ENCODE results near the gene CDH23.

DNA sequence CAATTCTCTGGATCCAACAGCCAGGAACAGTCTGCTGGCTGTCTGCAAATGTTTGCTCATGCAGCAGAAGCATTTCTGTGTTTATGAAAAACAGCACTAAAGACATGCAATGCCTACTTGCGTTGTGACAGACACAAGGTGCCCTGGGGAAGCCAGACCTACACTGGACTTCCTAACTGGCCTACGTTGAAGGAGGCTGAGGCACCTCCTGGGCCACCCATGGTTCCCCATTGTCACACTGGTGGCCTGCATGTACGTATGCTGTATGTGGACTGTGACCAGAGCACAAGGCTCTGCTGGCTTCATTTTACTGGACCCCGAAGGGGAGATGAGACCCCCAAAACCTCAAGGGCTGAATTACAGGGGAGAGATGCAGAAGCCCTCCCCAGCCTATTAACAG, 426.6 kb downstream of the CDH23 start:
- TF ChIP-seq POLR2A (IDR thresholded peaks at IDR 0.05): no peak
- TF ChIP-seq, protein P1, sequence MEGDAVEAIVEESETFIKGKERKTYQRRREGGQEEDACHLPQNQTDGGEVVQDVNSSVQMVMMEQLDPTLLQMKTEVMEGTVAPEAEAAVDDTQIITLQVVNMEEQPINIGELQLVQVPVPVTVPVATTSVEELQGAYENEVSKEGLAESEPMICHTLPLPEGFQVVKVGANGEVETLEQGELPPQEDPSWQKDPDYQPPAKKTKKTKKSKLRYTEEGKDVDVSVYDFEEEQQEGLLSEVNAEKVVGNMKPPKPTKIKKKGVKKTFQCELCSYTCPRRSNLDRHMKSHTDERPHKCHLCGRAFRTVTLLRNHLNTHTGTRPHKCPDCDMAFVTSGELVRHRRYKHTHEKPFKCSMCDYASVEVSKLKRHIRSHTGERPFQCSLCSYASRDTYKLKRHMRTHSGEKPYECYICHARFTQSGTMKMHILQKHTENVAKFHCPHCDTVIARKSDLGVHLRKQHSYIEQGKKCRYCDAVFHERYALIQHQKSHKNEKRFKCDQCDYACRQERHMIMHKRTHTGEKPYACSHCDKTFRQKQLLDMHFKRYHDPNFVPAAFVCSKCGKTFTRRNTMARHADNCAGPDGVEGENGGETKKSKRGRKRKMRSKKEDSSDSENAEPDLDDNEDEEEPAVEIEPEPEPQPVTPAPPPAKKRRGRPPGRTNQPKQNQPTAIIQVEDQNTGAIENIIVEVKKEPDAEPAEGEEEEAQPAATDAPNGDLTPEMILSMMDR (IDR thresholded peaks at IDR 0.05): no peak
